ENCODE results near the gene HERPUD1. TPM values are rescaled to one million over a fixed set of nuclear protein-coding genes. Genes with fewer than 3 reads are reported as not detected.

The HERPUD1 gene
- total RNA-seq, 3 donors from 2014 or later (not counting 1 experiment from before 2014, with no cell fraction given), result 181 to 266 (median 243) TPM

DNA sequence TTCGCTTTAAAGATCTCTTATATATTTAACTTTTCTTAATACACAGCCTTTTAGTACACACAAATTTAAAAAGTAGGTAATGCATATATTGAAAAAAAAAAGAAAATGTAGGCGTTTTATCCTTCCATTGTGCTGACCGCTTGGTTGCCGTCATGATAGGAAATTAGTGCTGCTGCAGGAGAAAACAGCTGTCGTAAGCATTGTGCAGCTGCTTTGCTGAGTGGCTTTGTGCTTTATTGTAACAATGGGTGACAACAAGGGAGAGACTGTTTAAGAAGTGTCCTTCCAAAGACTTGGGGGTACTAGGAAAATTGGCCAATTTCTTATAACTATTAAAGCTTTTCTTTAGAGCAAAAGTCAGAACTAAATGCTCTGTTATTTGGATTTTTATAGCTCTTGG is 5.0 kb downstream of the HERPUD1 start:
- intact Hi-C loops (cut with micrococcal nuclease), result no loop called here
- H3K36me3 ChIP-seq (ENCODE audit: control insufficient read depth, insufficient read depth, low read length), result peaks cover 66% of the 10 kb centered on the region
- H3K36me3 Mint-ChIP-seq, result peaks cover 14% of the 10 kb centered on the region
- H3K9me3 ChIP-seq (ENCODE audit: control insufficient read depth, insufficient read depth, low read length), result no peaks in the 10 kb centered on the region
- peaks cover 52 to 55% of the 10 kb centered on the region in 2 donors for H3K4me1 Mint-ChIP-seq
- H3K4me3 ChIP-seq (ENCODE audit: low read length), result no peak overlapping the region
- H3K4me3 Mint-ChIP-seq, result no peak overlapping the region
- H3K27me3 ChIP-seq (ENCODE audit: control insufficient read depth, insufficient read depth, low read length), result no peaks in the 10 kb centered on the region
- 96% methylated on average over 4 of the region's 5 CpGs for WGBS (ENCODE audit: insufficient coverage)
- H3K4me1 ChIP-seq (ENCODE audit: control insufficient read depth, insufficient read depth, low read length), result peaks cover 14% of the 10 kb centered on the region
- H3K9me3 Mint-ChIP-seq, result no peaks in the 10 kb centered on the region
- H3K27me3 Mint-ChIP-seq (ENCODE audit: low read depth in 2 of 2), result no peaks in the 10 kb centered on the region
- H3K27ac ChIP-seq (ENCODE audit: low read length), result no peak overlapping the region
- TF ChIP-seq, protein P1, sequence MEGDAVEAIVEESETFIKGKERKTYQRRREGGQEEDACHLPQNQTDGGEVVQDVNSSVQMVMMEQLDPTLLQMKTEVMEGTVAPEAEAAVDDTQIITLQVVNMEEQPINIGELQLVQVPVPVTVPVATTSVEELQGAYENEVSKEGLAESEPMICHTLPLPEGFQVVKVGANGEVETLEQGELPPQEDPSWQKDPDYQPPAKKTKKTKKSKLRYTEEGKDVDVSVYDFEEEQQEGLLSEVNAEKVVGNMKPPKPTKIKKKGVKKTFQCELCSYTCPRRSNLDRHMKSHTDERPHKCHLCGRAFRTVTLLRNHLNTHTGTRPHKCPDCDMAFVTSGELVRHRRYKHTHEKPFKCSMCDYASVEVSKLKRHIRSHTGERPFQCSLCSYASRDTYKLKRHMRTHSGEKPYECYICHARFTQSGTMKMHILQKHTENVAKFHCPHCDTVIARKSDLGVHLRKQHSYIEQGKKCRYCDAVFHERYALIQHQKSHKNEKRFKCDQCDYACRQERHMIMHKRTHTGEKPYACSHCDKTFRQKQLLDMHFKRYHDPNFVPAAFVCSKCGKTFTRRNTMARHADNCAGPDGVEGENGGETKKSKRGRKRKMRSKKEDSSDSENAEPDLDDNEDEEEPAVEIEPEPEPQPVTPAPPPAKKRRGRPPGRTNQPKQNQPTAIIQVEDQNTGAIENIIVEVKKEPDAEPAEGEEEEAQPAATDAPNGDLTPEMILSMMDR (IDR thresholded peaks at IDR 0.05), result no peak
- ATAC-seq (no peak), DNase-seq (no peak)
- H3K27ac Mint-ChIP-seq, result peak overlapping the region in 1 of 2 donors; percentile 76

DNA sequence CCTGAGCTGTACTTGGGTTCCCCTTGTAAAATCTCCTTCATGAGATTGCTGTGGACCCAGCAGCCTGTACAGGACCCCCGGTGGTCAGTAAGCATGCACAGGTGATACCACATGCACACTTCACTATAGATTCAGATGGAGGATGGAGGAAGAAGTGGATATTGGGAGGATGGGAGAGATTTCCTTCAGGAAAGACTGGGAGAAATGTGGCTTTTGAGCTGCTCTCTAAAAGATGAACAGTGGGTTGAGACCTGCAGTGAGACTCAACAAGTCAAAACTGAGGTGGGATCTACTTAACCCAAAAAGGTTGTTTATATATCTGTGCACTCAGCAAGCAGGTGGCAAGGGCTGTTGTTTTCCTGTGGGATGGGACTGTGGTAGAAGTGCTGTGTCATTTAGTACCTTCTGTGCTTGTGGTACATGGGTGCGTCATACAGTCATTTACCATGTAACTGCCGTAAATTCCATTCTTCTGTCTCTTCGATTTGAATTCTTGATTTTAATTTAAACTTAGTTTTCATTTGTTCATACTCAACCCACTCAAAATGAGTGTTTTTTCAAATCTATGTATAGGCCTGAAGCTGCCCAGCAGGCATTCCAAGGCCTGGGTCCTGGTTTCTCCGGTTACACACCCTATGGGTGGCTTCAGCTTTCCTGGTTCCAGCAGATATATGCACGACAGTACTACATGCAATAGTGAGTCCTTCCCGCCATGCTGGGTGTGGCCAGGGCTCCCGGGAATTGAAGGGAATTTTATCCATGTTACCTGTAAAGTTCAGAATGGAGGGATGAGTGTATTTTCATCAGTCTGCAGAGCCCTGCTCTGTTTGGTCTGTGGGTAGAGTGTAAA is 6.9 kb downstream of the HERPUD1 start:
- Histone ChIP-seq H3K27me3 (ENCODE audit: control insufficient read depth, insufficient read depth, low read length) (no peaks in the 10 kb centered on the region), H3K27ac (ENCODE audit: low read length) (no peak overlapping the region), H3K4me1 (ENCODE audit: control insufficient read depth, insufficient read depth, low read length) (peaks cover 14% of the 10 kb centered on the region), H3K36me3 (ENCODE audit: control insufficient read depth, insufficient read depth, low read length) (peaks cover 85% of the 10 kb centered on the region), H3K9me3 (ENCODE audit: control insufficient read depth, insufficient read depth, low read length) (no peaks in the 10 kb centered on the region), H3K4me3 (ENCODE audit: low read length) (no peak overlapping the region)
- TF ChIP-seq, protein P1 (IDR thresholded peaks at IDR 0.05), result no peak
- 81% methylated on average over 8 of the region's 8 CpGs for WGBS (ENCODE audit: insufficient coverage)
- intact Hi-C loops (cut with micrococcal nuclease), result no loop called here
- H3K27ac Mint-ChIP-seq, result peak overlapping the region; percentile 76 to 77
- peaks cover 14% of the 10 kb centered on the region for H3K36me3 Mint-ChIP-seq
- no peaks in the 10 kb centered on the region for H3K9me3 Mint-ChIP-seq
- no peaks in the 10 kb centered on the region for H3K27me3 Mint-ChIP-seq (ENCODE audit: low read depth in 2 of 2)
- H3K4me3 Mint-ChIP-seq, result peak overlapping the region; percentile 2
- ATAC-seq (peak; percentile 20 to 37 (median 36)), DNase-seq (peak in 1 of 2 donors; percentile 66)
- H3K4me1 Mint-ChIP-seq, result peaks cover 38% of the 10 kb centered on the region in 2 donors

DNA sequence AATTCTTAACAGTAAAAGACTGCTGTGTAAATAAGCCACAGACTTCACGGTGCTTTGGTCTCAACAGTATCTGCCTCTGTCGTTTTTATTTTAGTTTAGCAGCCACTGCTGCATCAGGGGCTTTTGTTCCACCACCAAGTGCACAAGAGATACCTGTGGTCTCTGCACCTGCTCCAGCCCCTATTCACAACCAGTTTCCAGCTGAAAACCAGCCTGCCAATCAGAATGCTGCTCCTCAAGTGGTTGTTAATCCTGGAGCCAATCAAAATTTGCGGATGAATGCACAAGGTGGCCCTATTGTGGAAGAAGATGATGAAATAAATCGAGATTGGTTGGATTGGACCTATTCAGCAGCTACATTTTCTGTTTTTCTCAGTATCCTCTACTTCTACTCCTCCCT is 7.9 kb downstream of the HERPUD1 start:
- H3K4me1 ChIP-seq (ENCODE audit: control insufficient read depth, insufficient read depth, low read length), result peaks cover 6% of the 10 kb centered on the region
- no peaks in the 10 kb centered on the region for H3K27me3 ChIP-seq (ENCODE audit: control insufficient read depth, insufficient read depth, low read length)
- no peak overlapping the region for H3K4me3 ChIP-seq (ENCODE audit: low read length)
- TF ChIP-seq, protein P1 (IDR thresholded peaks at IDR 0.05), result no peak
- intact Hi-C loops (cut with micrococcal nuclease), result no loop called here
- H3K36me3 ChIP-seq (ENCODE audit: control insufficient read depth, insufficient read depth, low read length), result peaks cover 91% of the 10 kb centered on the region
- Mint-ChIP-seq H3K36me3 (peaks cover 14% of the 10 kb centered on the region), H3K27ac (peak overlapping the region; percentile 22 to 76), H3K27me3 (ENCODE audit: low read depth in 2 of 2) (no peaks in the 10 kb centered on the region), H3K4me1 (peaks cover 31% of the 10 kb centered on the region in 2 donors), H3K4me3 (no peak overlapping the region), H3K9me3 (no peaks in the 10 kb centered on the region)
- ATAC-seq (no peak), DNase-seq (no peak)
- H3K27ac ChIP-seq (ENCODE audit: low read length), result peak overlapping the region; percentile 21
- no peaks in the 10 kb centered on the region for H3K9me3 ChIP-seq (ENCODE audit: control insufficient read depth, insufficient read depth, low read length)
- WGBS (ENCODE audit: insufficient coverage), result 54% methylated on average over 4 of the region's 4 CpGs

All from natural killer cell (primary cell).